ENCODE measurements around the gene MLX.

Gene MLX, protein sequence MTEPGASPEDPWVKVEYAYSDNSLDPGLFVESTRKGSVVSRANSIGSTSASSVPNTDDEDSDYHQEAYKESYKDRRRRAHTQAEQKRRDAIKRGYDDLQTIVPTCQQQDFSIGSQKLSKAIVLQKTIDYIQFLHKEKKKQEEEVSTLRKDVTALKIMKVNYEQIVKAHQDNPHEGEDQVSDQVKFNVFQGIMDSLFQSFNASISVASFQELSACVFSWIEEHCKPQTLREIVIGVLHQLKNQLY

DNA sequence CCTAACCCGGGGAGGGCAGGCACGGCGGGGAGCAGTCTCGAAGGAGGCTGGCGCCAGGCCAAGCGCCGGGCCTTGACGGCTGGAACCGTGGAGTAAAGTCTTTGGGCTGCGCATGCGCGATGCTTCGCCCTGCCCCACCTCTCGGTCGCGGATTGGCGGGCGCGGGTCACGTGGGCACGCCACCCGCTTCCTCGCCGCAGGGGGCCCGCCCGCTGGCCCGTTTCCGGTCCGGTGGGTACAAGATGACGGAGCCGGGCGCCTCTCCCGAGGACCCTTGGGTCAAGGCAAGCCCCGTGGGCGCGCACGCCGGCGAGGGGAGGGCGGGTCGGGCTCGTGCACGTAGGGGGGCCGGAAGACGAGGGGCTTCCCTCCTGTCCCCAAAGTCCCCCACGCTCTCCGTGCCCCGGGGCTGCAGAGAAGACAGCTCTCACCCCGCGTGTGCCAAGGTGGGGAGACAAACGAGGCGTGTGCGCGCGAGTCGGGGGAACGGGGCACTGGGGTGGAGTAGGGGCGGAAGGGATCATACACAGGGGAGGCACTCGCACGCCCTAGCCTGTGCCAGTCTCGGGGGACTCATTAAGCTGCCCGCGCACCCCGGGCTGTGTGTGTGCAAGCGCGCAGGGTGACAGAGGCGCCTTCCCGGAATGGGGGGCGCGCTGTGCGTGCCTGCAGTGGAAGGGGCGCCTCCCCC, at the start of gene MLX:
MLX (plus strand) TSS at position 218 of the 691 bp plus-strand sequence; CDS start at position 243, 25 bp downstream.
- DNase-seq (ENCODE audit: low spot score), result peak; percentile 100
- TF ChIP-seq, protein P1, sequence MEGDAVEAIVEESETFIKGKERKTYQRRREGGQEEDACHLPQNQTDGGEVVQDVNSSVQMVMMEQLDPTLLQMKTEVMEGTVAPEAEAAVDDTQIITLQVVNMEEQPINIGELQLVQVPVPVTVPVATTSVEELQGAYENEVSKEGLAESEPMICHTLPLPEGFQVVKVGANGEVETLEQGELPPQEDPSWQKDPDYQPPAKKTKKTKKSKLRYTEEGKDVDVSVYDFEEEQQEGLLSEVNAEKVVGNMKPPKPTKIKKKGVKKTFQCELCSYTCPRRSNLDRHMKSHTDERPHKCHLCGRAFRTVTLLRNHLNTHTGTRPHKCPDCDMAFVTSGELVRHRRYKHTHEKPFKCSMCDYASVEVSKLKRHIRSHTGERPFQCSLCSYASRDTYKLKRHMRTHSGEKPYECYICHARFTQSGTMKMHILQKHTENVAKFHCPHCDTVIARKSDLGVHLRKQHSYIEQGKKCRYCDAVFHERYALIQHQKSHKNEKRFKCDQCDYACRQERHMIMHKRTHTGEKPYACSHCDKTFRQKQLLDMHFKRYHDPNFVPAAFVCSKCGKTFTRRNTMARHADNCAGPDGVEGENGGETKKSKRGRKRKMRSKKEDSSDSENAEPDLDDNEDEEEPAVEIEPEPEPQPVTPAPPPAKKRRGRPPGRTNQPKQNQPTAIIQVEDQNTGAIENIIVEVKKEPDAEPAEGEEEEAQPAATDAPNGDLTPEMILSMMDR (IDR thresholded peaks at IDR 0.05; ENCODE audit: extremely low read depth, insufficient read depth, missing control alignments), result no peak
- in situ Hi-C loops (cut with MboI; ENCODE audit: low pct_unique_long_range_greater_than_20kb, low sequenced_read_pairs, unreplicated experiment), result loop anchor here (25.0 kb wide), 1 partner anchor 370 kb away; no protein-coding TSS in a partner anchor

- in situ Hi-C loops (cut with MboI; ENCODE audit: low pct_unique_long_range_greater_than_20kb, low sequenced_read_pairs, unreplicated experiment), result loop anchor here (25.0 kb wide), 1 partner anchor 205 kb away; no protein-coding TSS in a partner anchor
- peak; percentile 80 for DNase-seq (ENCODE audit: low spot score)
- TF ChIP-seq, protein P1 (IDR thresholded peaks at IDR 0.05; ENCODE audit: extremely low read depth, insufficient read depth, missing control alignments), result peak; percentile 93
Measured at GRCh38 chr17:42517516-42517915, 49.4 kb upstream of the MLX start.

- DNase-seq (ENCODE audit: low spot score), result no peak
- in situ Hi-C loops (cut with MboI; ENCODE audit: low pct_unique_long_range_greater_than_20kb, low sequenced_read_pairs, unreplicated experiment), result loop anchor here (25.0 kb wide), 1 partner anchor 206 kb away; no protein-coding TSS in a partner anchor
- TF ChIP-seq, protein P1 (IDR thresholded peaks at IDR 0.05; ENCODE audit: extremely low read depth, insufficient read depth, missing control alignments), result no peak
Measured at GRCh38 chr17:42518046-42518754, 48.7 kb upstream of the MLX start.

- TF ChIP-seq, protein P1 (IDR thresholded peaks at IDR 0.05; ENCODE audit: extremely low read depth, insufficient read depth, missing control alignments), result no peak
- in situ Hi-C loops (cut with MboI; ENCODE audit: low pct_unique_long_range_greater_than_20kb, low sequenced_read_pairs, unreplicated experiment), result loop anchor here (25.0 kb wide), 1 partner anchor 207 kb away; no protein-coding TSS in a partner anchor
- no peak for DNase-seq (ENCODE audit: low spot score)
Measured at GRCh38 chr17:42518755-42519545, 48.0 kb upstream of the MLX start.

GRCh38 chr17:42519546-42520491, 47.1 kb upstream of the MLX start:
- TF ChIP-seq, protein P1 (IDR thresholded peaks at IDR 0.05; ENCODE audit: extremely low read depth, insufficient read depth, missing control alignments), result no peak
- in situ Hi-C loops (cut with MboI; ENCODE audit: low pct_unique_long_range_greater_than_20kb, low sequenced_read_pairs, unreplicated experiment), result loop anchor here (25.0 kb wide), 1 partner anchor 208 kb away; no protein-coding TSS in a partner anchor
- no peak for DNase-seq (ENCODE audit: low spot score)
